ENCODE measurements around the gene ATXN7.

ATXN7 gene

GRCh38 chr3:63940389-63940757 lies 76.7 kb downstream of the ATXN7 start:
- no peak for DNase-seq

- no peak for DNase-seq
These were observed 78.9 kb downstream of the ATXN7 start for GRCh38 chr3:63942528-63942927.

DNA sequence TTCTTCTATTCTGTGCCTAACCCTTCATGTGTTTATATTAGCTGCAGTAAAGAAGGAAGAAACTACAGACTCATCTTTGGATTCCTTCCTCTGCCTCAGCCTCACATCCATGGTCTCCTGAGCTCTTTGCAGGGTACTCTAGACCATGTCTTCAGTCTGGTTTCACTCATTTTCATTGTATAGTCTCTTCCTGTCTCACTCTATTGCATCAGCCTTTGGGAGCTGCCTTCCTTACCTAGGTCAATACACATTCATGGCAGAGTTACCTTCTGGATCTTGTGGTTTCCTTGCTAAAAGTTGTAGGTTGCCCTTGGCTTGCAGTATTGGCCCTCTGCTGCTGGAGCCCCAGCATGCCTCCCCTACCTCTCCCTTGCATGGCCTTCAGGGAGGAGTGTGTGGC lies 80.0 kb downstream of the ATXN7 start:
- no peak for DNase-seq

- DNase-seq = no peak
These were observed 82.0 kb downstream of the ATXN7 start for GRCh38 chr3:63945558-63946096.

GRCh38 chr3:63946753-63947152 lies 83.1 kb downstream of the ATXN7 start:
- no peak for DNase-seq

DNA sequence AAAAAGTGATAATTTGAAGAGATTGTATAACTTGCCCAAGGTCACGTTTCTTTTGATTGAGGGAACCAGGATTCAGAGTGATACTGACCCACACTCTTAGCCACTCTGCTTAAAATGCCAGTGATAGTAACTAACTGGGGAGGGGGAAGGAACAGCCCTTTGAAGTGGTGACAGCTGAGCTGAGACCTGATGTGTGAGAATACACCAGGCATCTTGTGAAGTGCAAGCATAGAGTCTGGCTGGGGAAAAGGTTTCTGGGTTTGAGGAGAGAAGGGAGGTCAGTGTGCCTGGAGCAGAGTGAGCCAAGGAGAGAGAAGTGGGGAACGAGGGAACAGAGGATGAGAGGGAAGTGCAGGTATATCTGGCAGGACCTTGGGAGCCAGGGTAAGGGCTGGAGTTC lies 83.9 kb downstream of the ATXN7 start:
- DNase-seq = no peak

- no peak for DNase-seq
These were observed 85.3 kb downstream of the ATXN7 start for GRCh38 chr3:63949005-63949404.

DNA sequence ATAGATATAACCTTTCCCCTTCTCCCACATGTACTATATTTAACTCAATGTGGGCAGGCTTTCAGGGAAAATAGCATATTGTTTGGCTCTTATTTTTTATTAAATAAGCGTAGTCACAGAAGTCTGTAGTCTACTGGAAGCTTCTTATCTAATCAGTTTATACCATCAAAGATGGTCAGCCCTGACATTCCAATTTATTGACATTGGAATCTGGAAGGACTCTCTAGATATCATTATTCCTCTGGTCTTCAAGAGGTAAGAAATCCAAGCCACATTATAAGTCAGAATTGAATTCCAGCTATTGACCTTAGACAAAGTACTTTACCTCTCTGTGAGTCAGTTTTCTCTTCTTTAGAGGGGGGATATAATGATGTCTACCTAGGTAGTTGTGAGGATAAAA lies 87.0 kb downstream of the ATXN7 start:
- no peak for DNase-seq

DNA sequence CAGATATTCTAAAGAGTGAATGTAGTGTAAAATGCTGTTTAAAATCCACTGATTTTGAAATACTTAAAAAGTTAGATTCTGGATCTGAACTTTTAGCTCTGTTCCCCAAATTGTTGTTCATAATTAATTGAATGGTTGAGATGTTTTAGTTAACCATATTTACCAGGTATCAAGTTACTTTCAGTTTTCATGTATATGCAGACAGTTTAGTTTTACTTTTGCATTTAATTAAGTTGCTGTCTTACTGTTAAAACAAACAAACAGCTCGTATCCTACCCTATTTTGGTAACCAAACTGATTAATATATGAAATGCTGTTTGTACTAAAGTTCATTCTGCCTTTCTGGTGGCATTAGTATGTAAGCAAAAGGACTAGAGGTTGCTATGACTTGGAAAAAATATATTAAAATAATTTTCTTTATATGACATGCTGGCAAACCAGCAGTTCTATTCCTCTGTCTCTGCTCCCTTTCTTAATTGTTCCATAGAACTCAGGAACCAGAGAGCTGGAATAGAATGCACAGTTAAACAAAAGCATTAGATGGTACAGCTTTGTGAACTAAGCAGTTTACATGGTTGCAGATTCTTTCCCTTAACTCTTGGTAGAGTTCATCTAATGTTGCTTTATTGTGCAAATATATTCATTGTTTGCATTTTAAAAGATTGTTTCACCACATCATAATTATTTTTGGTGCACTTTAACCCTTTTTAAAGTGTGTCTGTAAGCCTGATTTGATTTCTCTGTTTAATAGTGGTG lies 88.0 kb downstream of the ATXN7 start:
- no peak for DNase-seq

DNA sequence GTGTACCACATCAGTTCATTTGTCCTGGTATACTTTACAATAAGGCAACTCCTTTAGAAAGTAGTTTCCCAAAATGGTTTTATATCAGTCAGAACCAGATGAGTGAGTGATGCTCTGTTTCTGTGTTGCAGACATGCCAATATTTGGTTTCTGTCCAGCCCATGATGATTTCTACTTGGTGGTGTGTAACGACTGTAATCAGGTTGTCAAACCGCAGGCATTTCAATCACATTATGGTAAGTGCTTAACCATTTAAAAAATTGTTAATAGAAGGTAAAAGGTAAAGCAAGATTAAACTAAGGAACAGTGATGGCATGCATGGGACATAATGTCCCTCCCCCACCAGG lies 88.6 kb downstream of the ATXN7 start:
- no peak for DNase-seq

GRCh38 chr3:63954182-63954581 lies 90.5 kb downstream of the ATXN7 start:
- no peak for DNase-seq

GRCh38 chr3:63955036-63955650 lies 91.5 kb downstream of the ATXN7 start:
- DNase-seq = no peak

DNA sequence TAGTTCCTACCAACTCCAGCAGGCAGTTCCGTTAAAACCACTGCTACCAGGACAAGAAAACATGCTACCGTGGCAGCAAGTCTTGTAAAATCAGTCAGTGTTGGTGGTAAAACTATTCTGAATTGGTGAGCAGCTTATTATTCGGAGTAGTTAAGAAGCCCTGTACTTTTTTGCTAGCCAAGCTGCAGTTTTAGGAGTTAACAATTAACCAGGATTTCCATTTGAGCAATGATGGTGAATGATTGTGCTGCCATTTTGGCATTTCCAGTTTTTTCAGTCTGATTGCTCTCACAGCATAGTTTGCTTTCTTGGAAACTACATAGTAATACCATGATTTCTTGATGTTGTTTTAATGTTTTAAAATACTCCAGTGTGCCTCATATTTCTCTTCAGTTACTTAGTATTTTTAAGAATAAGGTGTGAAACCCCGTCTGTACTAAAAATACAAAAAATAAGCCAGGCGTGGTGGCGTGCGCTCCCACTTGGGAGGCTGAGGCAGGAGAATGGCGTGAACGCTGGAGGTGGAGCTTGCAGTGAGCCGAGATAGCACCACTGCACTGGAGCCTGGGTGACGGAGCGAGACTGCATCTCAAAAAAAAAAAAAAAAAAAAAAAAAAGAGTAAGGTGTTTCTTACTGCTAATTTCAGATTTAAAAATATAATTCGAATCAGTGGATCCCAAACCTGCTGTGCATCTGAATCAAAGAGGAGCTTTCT lies 92.3 kb downstream of the ATXN7 start:
- DNase-seq = no peak

GRCh38 chr3:63959146-63959545 lies 95.5 kb downstream of the ATXN7 start:
- no peak for DNase-seq

DNA sequence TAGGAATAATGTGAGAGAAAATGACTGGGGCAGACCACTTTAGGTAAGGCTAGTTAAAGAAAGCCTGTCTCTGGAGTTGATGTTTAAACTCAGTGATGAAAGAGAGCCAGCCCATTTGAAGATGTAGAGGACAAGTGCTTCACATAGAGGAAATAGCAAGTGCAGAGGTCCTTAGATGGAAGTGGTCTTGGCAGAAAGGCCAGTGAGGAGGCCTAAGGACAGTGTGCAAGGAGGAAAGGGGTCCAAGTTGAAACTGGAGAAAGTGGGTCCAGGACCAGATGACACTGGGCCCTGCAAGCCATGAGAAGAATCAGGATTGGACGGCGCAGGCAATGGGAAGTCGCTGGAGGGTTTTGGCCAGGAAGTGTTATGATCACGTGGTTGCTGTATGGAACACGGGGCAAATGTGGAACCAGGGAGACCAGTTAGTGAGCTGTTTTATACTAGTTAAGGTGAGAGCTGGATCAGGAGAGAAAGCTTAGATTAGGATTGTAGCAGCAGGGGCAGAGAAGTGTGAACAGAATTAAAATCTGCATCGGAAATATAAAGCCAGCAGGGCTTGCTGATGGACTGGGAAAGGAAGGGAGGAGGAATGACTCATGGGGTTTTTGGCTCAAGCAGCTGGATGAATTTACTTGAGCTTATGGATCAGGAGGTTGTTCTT lies 96.5 kb downstream of the ATXN7 start:
- DNase-seq = peak; percentile 40

DNA sequence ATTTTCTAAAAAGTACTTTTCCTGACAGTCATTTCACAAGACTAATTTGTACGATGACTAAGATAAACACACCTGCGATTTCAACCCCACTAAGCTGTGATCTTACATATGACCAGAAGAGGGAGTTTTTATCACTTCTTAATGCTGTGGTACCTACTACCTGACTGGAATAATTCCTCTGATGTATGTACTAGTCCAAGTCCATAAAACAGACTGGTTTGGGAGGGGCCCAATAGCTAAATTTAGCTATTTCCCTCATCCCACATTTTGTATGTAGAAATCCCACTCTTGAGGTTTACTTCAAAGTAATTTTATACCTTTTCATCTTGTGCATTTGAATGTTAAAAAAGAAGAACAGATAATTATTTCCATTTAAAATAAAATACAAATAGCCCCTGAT lies 98.2 kb downstream of the ATXN7 start:
- no peak for DNase-seq

DNA sequence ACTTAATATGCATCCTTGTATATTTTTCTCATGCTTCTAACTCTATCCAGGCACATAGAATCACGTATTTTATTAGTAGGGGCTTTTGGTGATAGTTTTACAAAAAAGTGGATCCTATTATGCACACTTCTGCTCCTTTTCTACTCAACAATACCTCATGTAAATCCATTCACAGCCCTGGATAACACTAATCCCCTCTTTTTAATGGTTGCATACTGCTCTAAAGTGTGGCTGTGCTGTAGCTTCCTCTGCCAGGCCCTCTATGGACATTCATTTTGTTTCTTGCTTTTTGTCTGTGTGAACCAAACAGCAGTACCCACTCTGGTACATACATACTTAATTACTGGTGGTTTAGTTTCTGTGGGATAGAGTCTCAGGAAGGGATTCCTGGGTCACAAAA lies 99.8 kb downstream of the ATXN7 start:
- no peak for DNase-seq

- DNase-seq = no peak
These were observed 101.2 kb downstream of the ATXN7 start for GRCh38 chr3:63964681-63965485.

DNA sequence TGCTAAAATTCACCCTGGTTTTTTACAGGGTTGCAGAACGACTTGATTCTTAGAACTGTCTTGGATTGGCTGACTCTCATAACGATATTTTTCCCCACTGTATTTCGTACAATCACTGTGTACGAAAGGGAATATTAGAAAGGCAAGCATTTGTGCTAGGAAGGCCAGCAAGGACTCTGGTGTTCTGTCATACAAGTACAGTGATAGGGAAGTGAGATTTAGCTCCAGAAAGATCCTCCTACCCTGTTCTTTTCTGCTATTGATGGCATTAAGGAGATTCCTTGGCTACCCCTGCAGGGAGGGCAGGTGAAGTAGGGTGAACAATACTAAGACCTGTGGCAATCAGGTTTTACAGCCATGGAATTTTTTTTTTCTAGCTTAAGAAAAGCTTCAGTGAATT lies 102.3 kb downstream of the ATXN7 start:
- no peak for DNase-seq

GRCh38 chr3:63966871-63967270 lies 103.2 kb downstream of the ATXN7 start:
- DNase-seq = no peak

GRCh38 chr3:63967675-63968611 lies 104.3 kb downstream of the ATXN7 start:
- peak; percentile 66 for DNase-seq
